Heart right ventricle (tissue), 16 donors: ENCODE results near the gene DNAAF6. TPM values are rescaled to one million over a fixed set of nuclear protein-coding genes. Genes with fewer than 3 reads are reported as not detected.
A peak's percentile ranks its signal among the peaks of the same experiment; 100 is the strongest.
"Not testable (repeated sequence)": the region's sequence is repeated elsewhere in the genome, so short reads cannot be mapped to it uniquely, and the experiment has no call there.

Experiments
- ATAC-seq, 8 donors: fragments of 200-7000 bp; cut with Tn5 transposase; one replicate each; pipeline ENCODE4 v1.9.1; 2020; ENCODE audit warnings: mild to moderate bottlenecking in 8 of 8, moderate library complexity in 8 of 8, moderate number of reproducible peaks in 1 of 8
- DNase-seq, 2 donors: peaks; one replicate each; pipeline ENCODE4 v3.0.0-alpha.2; 2020
- H3K27ac ChIP-seq, 10 donors: fragments of 200-600 bp; sonication (generic) in 2 of 10; one replicate each; pipeline versions ENCODE4 v1.5.0 to v1.8.0; 2020 to 2022; ENCODE audit warnings: mild to moderate bottlenecking in 3 of 10
- H3K27me3 ChIP-seq, 7 donors: fragments of 200-600 bp; one replicate each; pipeline ENCODE4 v1.8.0; 2021 to 2022; ENCODE audit warnings: mild to moderate bottlenecking in 2 of 7
- H3K36me3 ChIP-seq, 9 donors: fragments of 200-600 bp; sonication (generic) in 1 of 9; one replicate each; pipeline versions ENCODE4 v1.5.0 to v1.8.0; 2020 to 2022; ENCODE audit warnings: mild to moderate bottlenecking in 2 of 9
- H3K4me1 ChIP-seq, 9 donors: fragments of 200-600 bp; sonication (generic) in 1 of 9; one replicate each; pipeline versions ENCODE4 v1.5.0 to v1.8.0; 2020 to 2022; ENCODE audit warnings: mild to moderate bottlenecking in 4 of 9
- H3K4me3 ChIP-seq, 10 donors: fragments of 200-600 bp; sonication (generic) in 2 of 10; one replicate each; pipeline versions ENCODE4 v1.5.0 to v1.8.0; 2020 to 2022; ENCODE audit warnings: mild to moderate bottlenecking in 7 of 10, moderate library complexity in 2 of 10
- H3K9me3 ChIP-seq, 11 donors: fragments of 200-600 bp in 10 of 11; sonication (generic) in 2 of 11; one replicate each; pipeline versions ENCODE4 v1.5.0 to v1.8.0; 2013 to 2022; ENCODE audit warnings: mild to moderate bottlenecking in 2 of 11, control low read depth in 1 of 11, moderate library complexity in 1 of 11
- CTCF ChIP-seq, 9 donors: fragments of 200-600 bp; sonication (generic) in 2 of 9; IDR thresholded peaks; one replicate each; pipeline versions ENCODE4 v1.5.0 to v1.8.0; 2021 to 2022; ENCODE audit warnings: antibody characterized with exemption in 9 of 9, mild to moderate bottlenecking in 5 of 9, moderate library complexity in 1 of 9
- WGBS, 2 donors: extraction: QIAGEN DNeasy Blood & Tissue Kit; methylation state at CpG; one replicate each; pipeline ENCODE4 v1.1.7; 2013; ENCODE audit warnings: inconsistent platforms in 1 of 2; 5-methylcytosine and 5-hydroxymethylcytosine counted together
- intact Hi-C, 10 donors: fragments of 100-400 bp; cut with DNase I; formaldehyde crosslinking; loops; one replicate each; pipeline versions ENCODE4 v1.11.1 to v1.14.2; 2022
- long read RNA-seq, 3 donors: library from polyadenylated mRNA; unstranded; transcript quantifications; one replicate each; pipeline ENCODE4 v2.0.0, GENCODE V29; 2020 to 2021
- polyA plus RNA-seq, 2 donors: library from polyadenylated mRNA; stranded (reverse); fragments of 200-250 nt; gene quantifications; one replicate each; pipeline ENCODE4 v1.2.3, GENCODE V29; 2013
- total RNA-seq, 10 donors: library from RNA; stranded (reverse); fragmentation: NEBNext Ultra II Directional in 3 of 10; extraction: Animal tissue kit (Norgen Biotek cat#: 25700) in 3 of 10; gene quantifications; one replicate each; pipeline versions ENCODE4 v1.2.1 to v1.2.4, GENCODE V29; 2021 to 2023
- donor health status: Arrhythmogenic right ventricular cardiomyopathy.
- donor health status: ischemic (EF 13 %, LVEDD 7.1; RV severe dilation, severe dysfunction).
- donor health status: healthy with polysubstance abuse.
- donor health status: DM: no; HTN: yes; CAD: no.
- donor health status: DM: no; HTN: no; CAD: no.
- donor health status: ischemic (EF 25% LVEDD 6.9; RV normal size, moderate dysfunction).
- donor health status: ischemic (EF 25% LVEDD 5.7; RV mildly dilated, moderate dysfunction).
- donor health status: healthy.
- donor health status: DM: yes; HTN: yes; CAD: no.
- donor health status: Ischemic cardiomyopathy.
- donor health status: ischemic (EF 35%, LVEDD 5.7; RV mildly dilated, moderate dysfunction).
- donor health status: nonischemic (EF 11% LVEDD 7.7; RV severe dilation, severe dysfunction).
- donor health status: DM: yes; HTN: yes; CAD: no.
- donor health status: PGD.
- donor health status: ischemic (EF 29% LVEDD 5.4; RV normal size, mild dysfunction).
- donor health status: nonischemic (EF 23%, LVEDD 6.1; RV moderate dilation, normal function).

The DNAAF6 gene
- total RNA-seq, result not detected
- not detected for polyA plus RNA-seq
- long read RNA-seq, donor 1, result 0 reads
- long read RNA-seq, donor 2, result 0 reads
- long read RNA-seq, donor 3, result 0 reads

GRCh38 chrX:107205770-107206696 is at the start of gene DNAAF6, which contains the start of gene NUP62CL:
Gene DNAAF6 (plus strand): TSS chrX:107206611. CDS start chrX:107212876, 6,265 bp downstream.
Gene NUP62CL (minus strand): TSS chrX:107206433. CDS start chrX:107175146, 31,287 bp downstream.
- TF ChIP-seq CTCF (IDR thresholded peaks at IDR 0.05), result no peak
- H3K36me3 ChIP-seq, result no peaks in the 10 kb centered on the region
- peaks cover 0 to 26% (median 0%) of the 10 kb centered on the region in 7 donors for H3K27me3 ChIP-seq
- peak within 1 kb of the TSS; percentile 18 to 57 (median 52) for H3K4me3 ChIP-seq
- 1% methylated on average over 65 to 66 of the region's 66 CpGs for WGBS, 2 donors
- H3K27ac ChIP-seq, result no peak within 1 kb of the TSS
- peaks cover 0 to 7% (median 0%) of the 10 kb centered on the region in 11 donors for H3K9me3 ChIP-seq
- H3K4me1 ChIP-seq, result peaks cover 0 to 4% (median 0%) of the 10 kb centered on the region in 9 donors
- DNase-seq (peak; percentile 28 to 45), ATAC-seq (peak; percentile 64 to 93 (median 78))
- intact Hi-C loops, result no loop called here

- H3K27me3 ChIP-seq, H3K4me3 ChIP-seq, H3K9me3 ChIP-seq, H3K27ac ChIP-seq, H3K4me1 ChIP-seq, intact Hi-C loops, ATAC-seq, DNase-seq, H3K36me3 ChIP-seq: not testable (repeated sequence)
- WGBS, 2 donors, result 80 to 96% methylated on average over 2 to 3 of the region's 4 CpGs
These were observed 48.8 kb upstream of the DNAAF6 start for GRCh38 chrX:107157618-107158017.

GRCh38 chrX:107167163-107167921 is 39.1 kb upstream of the DNAAF6 start:
- Histone ChIP-seq H3K36me3 (no peaks in the 10 kb centered on the region), H3K27me3 (peaks cover 0 to 50% (median 0%) of the 10 kb centered on the region in 7 donors), H3K4me1 (no peaks in the 10 kb centered on the region), H3K27ac (no peak overlapping the region), H3K4me3 (no peak overlapping the region), H3K9me3 (no peaks in the 10 kb centered on the region)
- intact Hi-C loops, result no loop called here
- no peak for ATAC-seq
- no peak for TF ChIP-seq CTCF (IDR thresholded peaks at IDR 0.05)
- no peak for DNase-seq
- WGBS, 2 donors, result 94% methylated on average over 3 of the region's 3 CpGs

- DNase-seq, result no peak
- intact Hi-C loops, result no loop called here
- H3K4me3 ChIP-seq, result no peak overlapping the region
- ATAC-seq, result no peak
- no peak overlapping the region for H3K27ac ChIP-seq
- no peaks in the 10 kb centered on the region for H3K4me1 ChIP-seq
- H3K9me3 ChIP-seq, result no peaks in the 10 kb centered on the region
- H3K36me3 ChIP-seq, result no peaks in the 10 kb centered on the region
- peaks cover 0 to 56% (median 0%) of the 10 kb centered on the region in 7 donors for H3K27me3 ChIP-seq
- TF ChIP-seq CTCF (IDR thresholded peaks at IDR 0.05), result no peak
These were observed 38.2 kb upstream of the DNAAF6 start for GRCh38 chrX:107168257-107168656.
